Dedifferentiated amniotic fluid mesenchymal stem cell (primary cell): Measurements from ENCODE around the gene PILRA.

Experiments
- DNase-seq: peaks from one replicate; pipeline ENCODE4 v3.0.0-alpha.2; 2016; ENCODE audit errors: extremely low spot score

PILRA gene

GRCh38 chr7:100411101-100411500, 37.8 kb downstream of the PILRA start:
- no peak for DNase-seq

- DNase-seq = no peak
These were observed 40.1 kb downstream of the PILRA start for GRCh38 chr7:100413346-100413745.

DNA sequence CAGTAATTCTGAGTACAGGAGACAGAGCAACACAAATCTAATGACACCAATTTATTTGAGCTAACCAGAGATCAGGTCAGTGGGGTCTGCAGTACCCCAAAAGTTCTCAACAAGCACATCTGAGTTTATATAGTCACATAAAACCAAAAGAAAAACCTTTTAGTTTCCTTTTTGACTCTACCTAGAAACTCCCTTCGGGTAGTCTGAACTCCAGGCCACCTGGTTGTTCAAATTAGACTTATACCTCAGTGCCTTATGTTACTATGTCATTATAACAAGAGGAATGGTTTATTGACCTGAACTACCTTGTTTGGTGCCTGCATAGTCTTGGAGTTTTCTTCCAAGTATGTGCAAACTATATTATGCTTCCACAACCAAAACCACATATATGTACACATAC, 40.6 kb downstream of the PILRA start:
- DNase-seq = no peak

GRCh38 chr7:100415448-100415847, 42.2 kb downstream of the PILRA start:
- no peak for DNase-seq

- no peak for DNase-seq
These were observed 45.8 kb downstream of the PILRA start for GRCh38 chr7:100418930-100419659.

DNA sequence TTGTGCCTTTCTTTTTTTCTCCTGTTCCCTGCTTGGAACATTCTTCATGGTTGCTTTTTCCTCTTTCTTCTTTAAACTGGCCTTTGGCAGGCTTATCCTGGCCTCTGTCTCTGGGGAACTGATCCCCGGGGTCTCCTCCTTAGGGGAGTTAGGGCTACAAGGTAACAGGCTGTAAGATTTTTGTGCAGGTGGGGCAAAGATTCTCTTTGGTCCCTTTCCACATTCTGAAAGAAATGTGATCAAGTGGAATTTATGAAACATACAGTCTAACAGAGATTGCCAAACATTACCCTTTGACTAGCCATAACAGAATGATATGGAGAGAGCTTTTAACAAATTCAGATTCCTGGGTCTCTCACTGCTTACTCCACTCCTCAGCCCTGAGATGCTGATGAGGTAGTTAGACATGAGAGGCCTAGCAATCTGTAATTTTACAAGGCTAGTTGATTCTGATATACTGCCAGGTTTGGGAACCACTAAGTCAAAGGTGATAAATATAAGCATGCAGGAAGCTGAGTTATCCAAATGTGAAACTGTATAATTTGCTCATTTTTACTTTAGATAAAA, 46.5 kb downstream of the PILRA start:
- DNase-seq = no peak

GRCh38 chr7:100423315-100423714, 50.0 kb downstream of the PILRA start:
- no peak for DNase-seq

DNA sequence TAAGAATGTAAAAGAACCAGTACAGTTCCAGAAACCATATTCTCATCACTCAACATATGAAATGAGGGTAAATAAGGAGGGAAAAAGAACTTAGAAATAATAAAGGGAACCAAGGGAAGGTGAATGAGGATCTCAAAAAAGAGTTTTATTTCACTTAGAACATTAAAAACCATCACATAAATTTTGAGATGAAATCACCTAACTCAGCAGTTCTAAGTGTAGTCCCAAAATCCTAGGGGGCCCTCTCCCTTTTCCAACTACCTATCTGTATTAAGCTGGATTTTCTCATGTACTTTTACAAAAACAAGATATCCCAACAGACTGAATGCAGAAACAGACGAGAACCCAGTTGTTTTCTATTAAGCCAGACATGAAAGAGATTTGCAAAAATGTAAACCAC, 52.1 kb downstream of the PILRA start:
- no peak for DNase-seq

DNA sequence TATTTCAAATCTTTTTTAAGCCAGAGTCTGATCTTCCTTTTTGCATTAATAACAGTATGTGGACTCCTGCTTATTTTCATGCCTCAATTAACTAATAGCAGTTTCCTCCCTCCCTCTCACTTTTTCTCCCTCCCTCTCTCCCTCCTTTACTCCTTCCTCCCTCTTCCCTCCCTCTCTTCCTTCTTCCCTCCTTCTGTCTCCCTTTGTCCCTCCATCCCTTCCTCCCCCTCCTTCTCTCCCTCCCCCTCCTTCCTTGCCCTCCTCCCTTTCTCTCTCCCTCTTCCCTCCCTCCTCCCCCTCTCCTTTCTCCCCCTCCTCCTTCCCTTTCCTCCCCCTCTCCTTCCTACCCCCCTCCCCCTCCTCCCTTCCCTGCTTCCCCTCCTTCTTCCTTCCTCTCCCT, 53.2 kb downstream of the PILRA start:
- DNase-seq = no peak

DNA sequence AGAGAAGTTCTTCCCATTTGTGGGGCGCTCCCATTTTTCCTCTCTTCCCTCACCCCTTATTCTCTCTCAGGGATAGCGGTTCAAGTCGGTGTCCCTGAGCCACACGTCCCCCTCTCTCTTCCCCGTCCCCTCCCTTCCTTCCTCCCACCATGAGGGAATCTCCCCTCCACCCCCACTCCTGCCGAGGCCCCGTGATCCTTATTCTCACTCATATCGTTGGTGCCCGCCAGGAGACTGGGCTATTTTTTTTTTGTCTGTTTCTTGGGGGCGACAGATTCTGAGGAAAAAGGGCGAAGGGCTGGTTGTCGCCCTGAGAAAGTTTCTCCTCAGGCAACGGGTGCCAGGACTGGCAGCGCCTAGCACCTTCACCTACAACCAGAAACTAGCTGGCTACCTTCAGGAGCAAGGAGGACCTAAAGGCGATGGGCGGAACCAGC, 54.5 kb downstream of the PILRA start:
- DNase-seq = no peak

- DNase-seq = peak; percentile 97
These were observed 55.1 kb downstream of the PILRA start, which contains the start of gene ZCWPW1 for GRCh38 chr7:100428199-100428966. Gene ZCWPW1 (minus strand): TSS chr7:100428703. CDS start chr7:100420649, 8,054 bp downstream.

GRCh38 chr7:100428967-100429636, 55.8 kb downstream of the PILRA start:
- DNase-seq = peak; percentile 100

- peak; percentile 98 for DNase-seq
These were observed 56.6 kb downstream of the PILRA start, which contains the start of gene MEPCE for GRCh38 chr7:100429637-100430492. Gene MEPCE (plus strand): TSS chr7:100429831. CDS start chr7:100430019, 188 bp downstream.

GRCh38 chr7:100430493-100431285, 57.4 kb downstream of the PILRA start:
- DNase-seq = no peak

- DNase-seq = no peak
These were observed 58.0 kb downstream of the PILRA start for GRCh38 chr7:100431286-100431735.

DNA sequence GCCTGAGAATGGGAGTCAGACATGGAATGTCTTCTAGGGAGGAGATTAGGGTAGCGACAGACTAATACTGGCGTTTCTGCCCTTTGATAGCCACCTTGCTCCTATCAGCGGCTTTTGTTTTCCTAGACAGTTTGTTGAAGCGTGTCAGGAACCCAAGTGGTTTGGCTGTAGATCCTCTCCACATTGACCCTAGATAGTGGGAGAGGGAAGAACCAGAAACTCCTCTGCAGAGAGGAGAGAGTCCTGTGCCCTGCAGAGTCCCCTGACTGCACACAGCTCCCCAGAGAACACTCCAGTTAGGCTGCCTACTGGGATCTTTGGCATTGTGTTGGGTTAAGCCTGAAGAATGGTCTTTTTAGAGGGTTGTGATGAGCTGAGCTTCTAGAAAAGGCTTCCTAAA, 58.8 kb downstream of the PILRA start:
- DNase-seq = no peak

- no peak for DNase-seq
These were observed 59.5 kb downstream of the PILRA start for GRCh38 chr7:100432621-100433275.

DNA sequence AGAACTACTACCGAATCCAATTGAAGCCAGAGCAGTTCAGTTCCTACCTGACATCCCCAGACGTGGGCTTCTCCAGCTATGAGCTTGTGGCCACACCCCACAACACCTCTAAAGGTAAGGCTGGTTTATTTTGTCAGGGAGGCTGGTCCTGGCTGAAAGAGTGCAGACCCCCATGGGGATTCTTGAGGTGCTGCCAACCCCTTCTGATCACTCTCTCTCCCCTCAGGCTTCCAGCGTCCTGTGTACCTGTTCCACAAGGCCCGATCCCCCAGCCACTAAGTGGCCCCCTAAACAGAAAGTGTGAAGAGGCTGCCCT, 59.9 kb downstream of the PILRA start:
- no peak for DNase-seq

DNA sequence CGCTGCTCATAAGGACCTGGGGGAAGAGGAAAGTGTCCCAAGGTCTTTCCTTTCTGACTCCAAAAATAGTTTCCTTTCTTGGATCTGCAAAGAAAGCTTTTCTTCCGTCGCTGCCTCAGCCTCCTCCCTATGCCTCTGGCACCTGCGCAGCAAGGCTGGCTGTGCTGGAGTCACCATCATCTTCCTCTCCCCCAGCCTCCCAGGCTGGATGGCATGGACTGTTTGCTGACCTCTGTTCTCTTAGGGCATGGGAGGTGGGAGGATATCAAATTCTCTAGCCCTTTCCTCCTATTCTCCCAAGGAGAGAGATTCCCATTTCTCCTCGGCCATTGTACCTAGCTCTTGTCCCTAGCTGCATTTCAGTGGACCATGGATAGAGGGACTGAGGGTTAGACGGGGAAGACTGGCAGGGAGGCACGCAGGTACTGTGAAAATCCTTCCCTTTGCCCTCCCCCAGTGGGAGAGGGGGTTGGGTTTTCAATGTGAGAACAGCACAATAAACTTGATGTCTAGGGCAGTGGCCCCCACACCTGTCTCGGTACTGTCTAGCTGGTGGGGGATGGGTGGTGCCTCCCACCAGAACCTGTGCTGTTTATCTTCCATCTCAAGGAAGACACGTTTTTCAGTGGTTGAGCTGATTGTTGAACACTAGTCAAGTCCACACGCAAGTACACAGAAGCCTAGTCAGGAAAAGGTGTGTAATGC, 60.5 kb downstream of the PILRA start:
- DNase-seq = no peak
